Stimulated activated CD4-positive, alpha-beta T cell treated with anti-CD3 and anti-CD28 coated beads, Interleukin-2, amount 100 ng/mL, for 24 hours (primary cell): ENCODE data around the gene AFF1.

Source experiments
- DNase-seq, 2 donors: peaks; one replicate each; pipeline ENCODE4 v3.0.0-alpha.2; 2020

Gene AFF1

GRCh38 chr4:86919561-86920223 is 15.1 kb upstream of the AFF1 start:
- DNase-seq = no peak

GRCh38 chr4:86921608-86922252 is 13.1 kb upstream of the AFF1 start:
- DNase-seq = no peak

DNA sequence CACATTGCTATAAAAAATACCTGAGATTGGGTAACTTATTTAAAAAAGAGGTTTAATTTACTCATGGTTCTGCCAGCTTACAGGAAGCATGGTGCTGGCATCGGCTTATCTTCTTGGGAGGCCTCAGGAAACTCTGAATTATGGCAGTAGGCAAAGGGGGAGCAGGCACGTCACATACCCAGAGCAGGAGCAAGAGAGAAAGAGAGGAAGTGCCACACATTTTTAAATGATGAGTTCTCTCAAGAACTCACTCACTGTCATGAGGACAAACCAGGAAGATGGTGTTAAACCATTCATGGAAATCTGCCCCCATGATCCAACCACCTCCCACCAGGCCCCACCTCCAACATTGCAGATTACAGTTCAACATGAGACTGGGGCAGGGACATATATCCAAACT is 10.0 kb upstream of the AFF1 start:
- no peak for DNase-seq

GRCh38 chr4:86926435-86927086 is 8.2 kb upstream of the AFF1 start:
- DNase-seq = no peak

DNA sequence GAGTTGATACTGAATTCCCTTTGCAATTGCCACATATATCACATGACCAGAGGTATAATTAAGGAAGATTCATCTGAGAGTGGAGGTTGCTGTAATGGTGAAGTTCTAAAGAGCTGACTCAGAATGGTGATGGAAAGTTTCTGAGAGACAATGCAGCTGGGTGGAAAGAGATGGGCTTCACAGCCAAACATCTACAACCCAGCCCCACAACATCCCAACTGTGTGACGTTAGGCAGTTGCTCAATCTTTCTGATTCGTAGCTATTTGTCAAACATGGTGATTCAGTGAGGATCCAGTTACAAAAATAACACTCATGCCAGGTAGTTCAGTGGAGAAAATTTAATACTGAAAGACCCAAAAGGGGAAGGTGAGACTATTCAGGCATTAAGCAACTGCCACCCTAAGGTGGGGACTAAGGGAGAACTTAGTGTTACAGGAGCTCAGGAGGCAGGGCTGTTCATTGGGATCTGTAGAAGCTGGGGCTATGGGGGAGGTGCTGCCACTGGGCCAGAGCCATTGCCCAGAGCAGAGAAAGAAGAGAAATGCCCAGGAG is 6.9 kb upstream of the AFF1 start:
- peak in 1 of 2 donors; percentile 7 for DNase-seq

GRCh38 chr4:86928400-86929255 is 6.2 kb upstream of the AFF1 start:
- DNase-seq = no peak

DNA sequence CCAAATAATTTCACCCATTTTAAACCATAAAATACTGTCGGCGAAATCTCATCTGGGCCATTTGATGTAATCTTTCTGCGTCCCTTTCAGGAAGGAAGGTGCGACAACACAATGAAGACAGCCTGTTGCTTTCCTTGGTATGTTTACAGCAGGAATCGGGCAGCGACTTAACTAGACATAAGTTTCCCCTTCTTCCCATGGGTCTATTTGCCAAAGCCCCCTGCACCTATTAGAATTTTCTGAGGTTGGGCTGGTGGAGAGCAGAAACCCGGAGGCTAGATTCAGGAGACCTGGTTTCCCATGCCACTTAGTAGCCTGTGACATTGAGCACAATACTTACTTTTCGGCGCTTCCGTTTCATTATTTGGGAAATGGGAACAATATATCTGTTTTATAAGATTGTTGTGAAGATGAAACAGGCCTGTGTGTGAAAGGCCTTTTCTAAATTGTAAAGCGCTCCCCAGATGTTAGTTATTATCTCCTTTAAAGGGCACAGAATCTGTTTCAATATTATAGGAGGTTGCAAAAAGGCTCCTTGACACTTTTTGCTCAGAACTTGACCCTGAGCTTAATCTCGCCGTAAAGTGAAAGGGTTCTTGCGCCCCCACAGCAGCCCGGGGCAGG is 552 bp upstream of the AFF1 start:
- peak in 1 of 2 donors; percentile 5 for DNase-seq

GRCh38 chr4:86935566-86935852 is 698 bp downstream of the AFF1 start:
- peak in 1 of 2 donors; percentile 45 for DNase-seq

DNA sequence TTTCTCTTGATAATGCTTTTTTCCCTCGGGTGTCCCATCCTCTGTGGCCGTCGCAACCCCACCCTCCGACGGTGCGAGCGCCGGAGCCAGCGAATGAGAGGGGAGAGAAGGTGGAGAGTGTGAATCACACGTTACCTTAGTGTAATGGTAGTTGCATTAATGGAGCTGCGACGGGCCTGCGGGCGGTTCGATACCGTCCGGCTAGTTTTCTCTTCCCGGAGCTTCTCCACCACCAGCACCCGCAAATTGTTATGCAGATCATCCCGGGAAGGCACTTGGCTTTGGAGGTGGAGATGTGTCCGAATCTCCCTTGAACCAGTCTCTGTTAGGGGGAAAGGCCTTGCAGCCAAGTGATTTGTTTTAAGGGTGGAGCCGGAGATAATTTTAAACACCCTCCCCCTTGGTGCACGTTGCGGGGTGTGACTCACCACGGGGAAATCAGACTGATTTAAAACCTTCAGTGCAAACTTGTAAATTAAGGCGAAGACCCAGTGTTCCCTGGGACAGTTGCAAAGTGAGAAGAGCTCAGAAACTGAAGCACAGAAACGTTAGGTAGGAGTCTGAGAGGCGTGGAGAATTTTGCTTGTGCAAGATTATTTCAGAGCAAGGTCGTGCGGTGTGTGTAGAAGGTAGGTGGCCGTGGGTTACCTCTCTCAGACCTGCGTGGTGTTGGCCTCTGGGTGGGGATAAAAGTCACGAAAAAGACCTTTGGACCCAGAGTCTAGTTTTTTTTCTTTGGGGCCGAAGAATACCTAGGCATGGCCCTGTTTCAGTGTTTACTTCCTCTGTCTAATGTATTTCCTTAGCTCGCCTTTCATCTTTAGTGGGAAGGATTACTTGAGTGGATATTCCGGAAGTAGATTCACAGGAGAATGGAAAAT is 1.3 kb downstream of the AFF1 start:
- peak; percentile 72 to 79 for DNase-seq

- DNase-seq = no peak
Measured at GRCh38 chr4:86938771-86939520, 4.1 kb downstream of the AFF1 start.

DNA sequence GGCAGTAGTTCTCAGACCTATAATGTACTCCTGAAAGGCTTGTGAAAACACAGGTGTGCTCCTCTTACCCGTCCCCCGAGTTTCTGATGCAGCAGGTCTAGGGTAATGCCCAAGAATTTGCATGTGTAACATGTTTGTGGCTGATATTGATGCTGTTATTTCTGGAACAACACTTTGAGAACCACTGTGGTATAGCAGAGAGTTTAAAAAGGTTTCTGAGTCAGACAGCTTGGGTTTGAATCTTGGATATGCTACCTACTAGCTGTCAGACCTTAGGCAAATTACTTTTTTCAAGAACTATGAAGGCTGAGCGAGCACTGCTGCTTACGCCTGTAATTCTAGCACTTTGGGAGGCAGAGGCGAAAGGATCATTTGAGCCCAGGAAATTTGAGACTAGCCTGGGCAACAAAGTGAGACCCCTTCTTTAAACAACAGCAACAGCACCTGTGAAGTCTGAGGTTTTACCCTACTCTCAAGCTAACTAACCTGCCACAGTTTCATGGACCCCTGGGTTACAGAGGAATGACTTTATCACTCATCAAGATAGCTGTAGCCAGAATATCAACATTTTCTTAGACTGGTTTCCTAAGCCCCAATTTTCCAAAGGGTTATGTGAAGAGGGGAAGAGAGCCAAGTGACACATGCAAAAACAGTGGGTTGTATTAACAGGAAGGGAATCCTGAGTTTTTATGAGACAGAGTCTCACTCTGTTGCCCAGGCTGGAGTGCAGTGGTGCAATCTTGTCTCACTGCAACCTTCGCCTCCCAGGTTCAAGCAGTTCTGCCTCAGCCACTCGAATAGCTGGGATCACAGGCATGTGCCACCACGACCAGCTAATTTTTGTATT is 5.1 kb downstream of the AFF1 start:
- DNase-seq = peak in 1 of 2 donors; percentile 36

GRCh38 chr4:86940920-86941460 is 6.2 kb downstream of the AFF1 start:
- DNase-seq = no peak

GRCh38 chr4:86942185-86942666 is 7.4 kb downstream of the AFF1 start:
- DNase-seq = no peak

DNA sequence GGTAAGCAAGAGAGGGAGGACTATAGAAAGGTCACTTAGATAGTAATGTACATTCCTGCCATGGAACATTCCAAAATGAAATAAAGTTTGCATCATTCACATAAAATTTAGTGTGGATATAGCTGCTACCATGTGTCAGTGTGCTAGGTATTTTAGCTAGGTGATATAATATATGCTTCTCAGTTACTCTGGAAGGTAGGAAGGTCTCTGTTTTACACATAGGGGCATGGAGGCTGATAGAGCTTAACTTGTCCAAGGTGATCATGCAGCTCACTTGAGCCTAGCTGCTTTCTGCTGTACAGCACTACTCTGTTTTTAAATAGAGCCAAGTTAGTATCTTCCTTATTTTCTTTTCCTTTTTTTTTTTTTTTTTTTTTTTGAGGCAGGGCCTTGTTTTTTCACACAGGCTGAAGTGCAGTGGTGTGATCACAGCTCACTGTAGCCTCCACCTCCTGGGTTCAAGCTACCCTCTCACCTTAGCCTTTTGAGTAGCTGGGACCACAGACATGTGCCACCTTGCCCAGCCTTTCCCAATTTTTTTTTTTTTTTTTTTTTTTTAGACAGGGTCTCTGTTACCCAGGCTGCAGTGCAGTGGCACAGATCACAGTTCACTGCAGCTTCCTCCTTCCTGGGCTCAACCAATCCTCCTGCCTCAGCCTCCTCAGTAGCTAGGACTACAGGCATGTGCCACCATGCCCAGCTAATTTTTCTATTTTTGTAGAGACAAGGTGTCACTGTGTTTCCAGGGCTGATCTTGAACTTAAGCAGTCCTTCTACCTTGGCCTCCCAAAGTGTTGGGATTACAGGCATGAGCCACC is 10.4 kb downstream of the AFF1 start:
- DNase-seq = no peak

DNA sequence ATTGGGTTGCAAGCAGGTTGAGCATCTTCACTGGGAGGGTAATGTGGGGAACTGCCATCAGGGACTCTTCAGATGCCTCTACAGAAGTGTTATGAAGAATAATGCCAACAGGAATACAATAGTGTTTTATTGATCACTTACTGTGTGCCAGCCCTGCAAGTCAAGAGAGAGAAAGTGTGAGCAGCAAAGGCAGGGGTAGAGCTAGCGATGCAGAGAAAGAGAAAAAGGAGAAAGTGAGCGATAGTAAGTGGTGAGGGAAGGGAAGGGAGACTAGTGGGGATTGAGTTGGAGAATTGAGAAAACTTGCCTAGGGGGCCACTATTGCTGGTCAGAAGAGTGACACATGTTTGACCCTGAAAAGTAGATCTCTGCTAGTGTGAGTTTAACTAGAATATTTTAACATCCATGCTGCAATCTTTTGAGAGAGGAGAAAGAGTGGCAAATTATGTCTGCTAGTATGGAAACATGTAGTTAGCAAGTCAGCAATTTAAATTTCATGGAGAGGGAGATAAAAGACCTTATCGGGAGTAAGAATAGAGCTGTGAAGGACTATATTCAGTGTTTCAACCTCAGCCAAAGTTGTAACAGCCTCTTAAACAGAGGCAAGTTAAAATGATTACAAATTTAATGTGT is 12.2 kb downstream of the AFF1 start:
- DNase-seq = no peak

DNA sequence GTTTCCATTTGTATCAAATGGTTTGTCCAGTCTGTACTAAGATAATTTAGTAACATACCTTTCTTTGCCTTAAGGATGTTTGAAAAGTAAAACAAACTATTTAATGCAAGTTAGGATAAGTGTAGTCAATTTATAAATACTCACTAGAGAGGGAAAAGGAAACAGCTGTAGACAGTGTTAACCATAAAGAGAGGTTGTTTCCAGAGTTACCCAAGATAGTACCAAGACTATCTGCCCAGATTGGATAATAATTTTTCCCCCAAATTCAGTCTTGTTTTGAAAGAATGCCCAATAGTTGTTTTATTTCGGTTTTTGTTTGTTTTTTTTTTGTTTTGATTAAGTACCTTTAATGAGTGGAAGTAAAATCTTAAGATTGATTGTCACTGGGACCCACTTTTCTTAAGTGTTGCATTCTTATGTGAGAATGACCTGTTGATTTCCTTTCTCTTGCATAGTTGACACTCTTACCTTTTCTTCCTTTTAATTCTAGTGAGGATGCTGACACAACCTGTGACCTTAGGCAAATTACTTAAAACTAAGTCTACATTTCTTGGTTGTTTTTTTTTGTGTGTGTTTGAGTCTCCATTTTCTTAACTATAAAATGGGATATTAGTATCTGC is 12.8 kb downstream of the AFF1 start:
- no peak for DNase-seq

DNA sequence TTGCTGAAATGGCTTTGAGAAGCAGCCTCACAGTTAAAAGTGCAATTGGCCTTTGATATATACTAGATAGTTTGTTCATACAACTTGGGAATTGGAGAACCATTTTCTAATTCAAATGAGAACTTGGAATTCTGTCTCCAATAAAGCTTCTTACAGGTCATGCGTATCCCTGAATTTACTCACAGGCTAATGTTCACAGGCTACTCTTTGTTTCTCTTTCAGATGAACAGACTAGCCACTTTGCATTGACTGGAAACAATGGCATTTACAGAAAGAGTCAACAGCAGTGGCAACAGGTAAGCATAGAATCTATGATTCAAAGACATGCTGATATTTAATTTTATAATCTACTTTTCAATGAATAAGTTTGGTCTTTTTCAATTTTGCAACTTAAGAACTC is 13.5 kb downstream of the AFF1 start:
- no peak for DNase-seq
